MM.1S (cell line): ENCODE data around the gene TSC22D3.

Source experiments
- DNase-seq: peaks from one replicate; pipeline ENCODE4 v3.0.0-alpha.2; 2015
- H2AFZ ChIP-seq: fragments of 300-600 bp; sonication (generic); 2 replicates; pipeline ENCODE4 v1.6.0; 2016; ENCODE audit warnings: antibody characterized with exemption, low read length
- H3F3A ChIP-seq: fragments of 300-600 bp; sonication (generic); 2 replicates; pipeline ENCODE4 v1.6.1; 2016; ENCODE audit warnings: mild to moderate bottlenecking, antibody characterized with exemption, low read length, moderate library complexity, mixed read lengths; ENCODE audit not compliant: insufficient read depth
- H3K27ac ChIP-seq: fragments of 300-600 bp; sonication (generic); 2 replicates; pipeline ENCODE4 v1.5.1; 2016; ENCODE audit warnings: mild to moderate bottlenecking, low read length
- H3K27me3 ChIP-seq: fragments of 300-600 bp; sonication (generic); replicated peaks from 2 replicates; pipeline ENCODE4 v1.6.0; 2016; ENCODE audit warnings: low read length; ENCODE audit not compliant: insufficient read depth
- H3K36me3 ChIP-seq: fragments of 300-600 bp; sonication (generic); replicated peaks from 2 replicates; pipeline ENCODE4 v1.6.1; 2016; ENCODE audit warnings: mild to moderate bottlenecking, low read length, mixed read lengths; ENCODE audit not compliant: insufficient read depth
- H3K4me1 ChIP-seq: fragments of 300-600 bp; sonication (generic); 2 replicates; pipeline ENCODE4 v1.6.1; 2016; ENCODE audit warnings: low read length, mixed read lengths
- H3K4me2 ChIP-seq: fragments of 300-600 bp; sonication (generic); 2 replicates; pipeline ENCODE4 v1.6.0; 2016; ENCODE audit warnings: low read depth, low read length
- H3K4me3 ChIP-seq: fragments of 300-600 bp; sonication (generic); 2 replicates; pipeline ENCODE4 v1.5.1; 2016; ENCODE audit warnings: low read length, mixed read lengths
- H3K79me2 ChIP-seq: fragments of 300-600 bp; sonication (generic); 2 replicates; pipeline ENCODE4 v1.6.1; 2016; ENCODE audit warnings: mixed run types, low read length, mixed read lengths
- H3K9ac ChIP-seq: fragments of 300-600 bp; sonication (generic); 2 replicates; pipeline ENCODE4 v1.6.1; 2016; ENCODE audit warnings: low read length, mixed read lengths
- H3K9me2 ChIP-seq: fragments of 300-600 bp; sonication (generic); replicated peaks from 2 replicates; pipeline ENCODE4 v1.6.1; 2016; ENCODE audit warnings: mild to moderate bottlenecking, low read length, mixed read lengths; ENCODE audit not compliant: insufficient read depth
- H3K9me3 ChIP-seq: fragments of 300-600 bp; sonication (generic); replicated peaks from 2 replicates; pipeline ENCODE4 v1.6.1; 2016; ENCODE audit warnings: mild to moderate bottlenecking, low read length, mixed read lengths; ENCODE audit not compliant: insufficient read depth
- H4K20me1 ChIP-seq: fragments of 300-600 bp; sonication (generic); 2 replicates; pipeline ENCODE4 v1.6.1; 2016; ENCODE audit warnings: mild to moderate bottlenecking, low read length, moderate library complexity, mixed read lengths; ENCODE audit not compliant: insufficient read depth
- EZH2 ChIP-seq: fragments of 300-600 bp; sonication (generic); optimal IDR thresholded peaks from 2 replicates; pipeline ENCODE3; 2017; ENCODE audit warnings: low read depth, mild to moderate bottlenecking, antibody characterized with exemption, low read length, mixed read lengths
- EZH2phosphoT487 ChIP-seq: fragments of 300-600 bp; sonication (generic); IDR thresholded peaks from 2 replicates; pipeline ENCODE4 v1.6.1; 2018; ENCODE audit warnings: antibody characterized with exemption, low read length
- TF ChIP-seq, protein P1 (sequence below): fragments of 300-600 bp; sonication (generic); IDR thresholded peaks from 2 replicates; pipeline ENCODE4 v1.5.1; 2016; ENCODE audit warnings: antibody characterized with exemption, low read length, mixed read lengths

Gene TSC22D3

DNA sequence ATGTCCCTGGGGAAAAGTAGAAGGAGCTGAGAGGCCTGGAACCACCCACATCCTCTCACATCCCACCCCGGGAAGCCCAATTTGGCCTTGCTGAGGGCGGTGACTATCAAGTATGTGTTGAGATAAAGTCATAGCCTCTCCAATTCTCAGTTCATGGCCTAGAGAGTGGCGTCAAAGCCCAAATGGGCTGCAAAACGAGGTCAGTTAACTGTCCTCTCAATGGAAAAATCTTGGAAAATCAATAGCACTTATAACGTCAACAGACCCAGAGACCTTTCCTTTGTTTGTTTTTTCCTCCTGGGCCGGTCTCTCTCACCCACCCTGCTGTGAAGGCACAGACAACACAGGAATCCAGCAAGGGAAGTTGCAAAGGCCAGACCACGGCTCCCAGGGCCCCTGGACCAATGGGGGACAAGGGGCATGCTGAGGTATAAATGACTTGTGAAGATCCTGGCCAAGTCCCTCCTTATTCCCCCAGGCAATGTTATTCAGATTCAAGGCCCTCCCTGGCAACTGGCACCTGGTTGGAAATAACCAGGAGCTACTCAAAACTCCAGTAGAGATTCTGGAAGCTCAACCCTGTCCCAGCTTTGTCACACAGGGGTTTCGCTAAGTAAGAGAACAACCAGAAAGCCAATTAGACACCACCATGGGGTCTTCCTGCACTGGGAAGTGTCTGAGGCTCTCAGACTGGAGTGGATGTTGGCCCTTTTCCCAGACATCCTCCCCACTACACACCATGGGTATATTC lies 38.6 kb downstream of the TSC22D3 start:
- H3K4me2 ChIP-seq, result no peak overlapping the region
- no peaks in the 10 kb centered on the region for H3K9me2 ChIP-seq
- H3K36me3 ChIP-seq, result no peaks in the 10 kb centered on the region
- H3K9me3 ChIP-seq, result no peaks in the 10 kb centered on the region
- DNase-seq, result no peak
- no peak overlapping the region for H2AFZ ChIP-seq
- no peaks in the 10 kb centered on the region for H4K20me1 ChIP-seq
- no peaks in the 10 kb centered on the region for H3K27me3 ChIP-seq
- H3K4me3 ChIP-seq, result no peak overlapping the region
- peaks cover 8% of the 10 kb centered on the region for H3K4me1 ChIP-seq
- H3K27ac ChIP-seq, result no peak overlapping the region
- H3K79me2 ChIP-seq, result no peaks in the 10 kb centered on the region
- TF ChIP-seq EZH2 (no peak), EZH2phosphoT487 (no peak)
- TF ChIP-seq, protein P1, sequence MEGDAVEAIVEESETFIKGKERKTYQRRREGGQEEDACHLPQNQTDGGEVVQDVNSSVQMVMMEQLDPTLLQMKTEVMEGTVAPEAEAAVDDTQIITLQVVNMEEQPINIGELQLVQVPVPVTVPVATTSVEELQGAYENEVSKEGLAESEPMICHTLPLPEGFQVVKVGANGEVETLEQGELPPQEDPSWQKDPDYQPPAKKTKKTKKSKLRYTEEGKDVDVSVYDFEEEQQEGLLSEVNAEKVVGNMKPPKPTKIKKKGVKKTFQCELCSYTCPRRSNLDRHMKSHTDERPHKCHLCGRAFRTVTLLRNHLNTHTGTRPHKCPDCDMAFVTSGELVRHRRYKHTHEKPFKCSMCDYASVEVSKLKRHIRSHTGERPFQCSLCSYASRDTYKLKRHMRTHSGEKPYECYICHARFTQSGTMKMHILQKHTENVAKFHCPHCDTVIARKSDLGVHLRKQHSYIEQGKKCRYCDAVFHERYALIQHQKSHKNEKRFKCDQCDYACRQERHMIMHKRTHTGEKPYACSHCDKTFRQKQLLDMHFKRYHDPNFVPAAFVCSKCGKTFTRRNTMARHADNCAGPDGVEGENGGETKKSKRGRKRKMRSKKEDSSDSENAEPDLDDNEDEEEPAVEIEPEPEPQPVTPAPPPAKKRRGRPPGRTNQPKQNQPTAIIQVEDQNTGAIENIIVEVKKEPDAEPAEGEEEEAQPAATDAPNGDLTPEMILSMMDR, result no peak
- peaks cover 8% of the 10 kb centered on the region for H3F3A ChIP-seq
- H3K9ac ChIP-seq, result no peak overlapping the region

GRCh38 chrX:107734646-107735045 lies 40.9 kb downstream of the TSC22D3 start:
- Histone ChIP-seq H3K27ac (no peak overlapping the region), H3K4me2 (no peak overlapping the region), H3K4me3 (no peak overlapping the region), H2AFZ (no peak overlapping the region), H4K20me1 (no peaks in the 10 kb centered on the region), H3K9ac (no peak overlapping the region), H3F3A (no peaks in the 10 kb centered on the region), H3K9me3 (no peaks in the 10 kb centered on the region), H3K4me1 (no peaks in the 10 kb centered on the region), H3K79me2 (no peaks in the 10 kb centered on the region), H3K27me3 (no peaks in the 10 kb centered on the region), H3K36me3 (no peaks in the 10 kb centered on the region), H3K9me2 (no peaks in the 10 kb centered on the region)
- TF ChIP-seq EZH2 (no peak), EZH2phosphoT487 (no peak)
- TF ChIP-seq, protein P1, result no peak
- no peak for DNase-seq

GRCh38 chrX:107733686-107734085 lies 41.9 kb downstream of the TSC22D3 start:
- no peak for DNase-seq
- Histone ChIP-seq H3K27ac (no peak overlapping the region), H3K4me3 (no peak overlapping the region), H4K20me1 (no peaks in the 10 kb centered on the region), H3K9ac (no peak overlapping the region), H3K9me3 (no peaks in the 10 kb centered on the region), H2AFZ (no peak overlapping the region), H3K4me1 (no peaks in the 10 kb centered on the region), H3K36me3 (no peaks in the 10 kb centered on the region), H3K9me2 (no peaks in the 10 kb centered on the region), H3F3A (no peaks in the 10 kb centered on the region), H3K27me3 (no peaks in the 10 kb centered on the region), H3K4me2 (no peak overlapping the region), H3K79me2 (no peaks in the 10 kb centered on the region)
- TF ChIP-seq, protein P1, result no peak
- TF ChIP-seq EZH2phosphoT487 (no peak), EZH2 (no peak)
